Neural crest cell (in vitro differentiated cells): Measurements from ENCODE around the gene GALNT11. TPM values are rescaled to one million over a fixed set of nuclear protein-coding genes. Genes with fewer than 3 reads are reported as not detected.
A peak's percentile ranks its signal among the peaks of the same experiment; 100 is the strongest.
"Not testable (repeated sequence)": the region's sequence is repeated elsewhere in the genome, so short reads cannot be mapped to it uniquely, and the experiment has no call there.

Source experiments
- DNase-seq: peaks from one replicate; pipeline ENCODE4 v3.0.0; 2021; ENCODE audit warnings: low read depth, mixed read lengths, low spot score
- H3K27ac Mint-ChIP-seq: one replicate; pipeline ENCODE4 v1.8.0; 2021; ENCODE audit warnings: mild to moderate bottlenecking, mixed read lengths; ENCODE audit not compliant: unreplicated experiment
- H3K27me3 Mint-ChIP-seq: 2 replicates; pipeline ENCODE4 v1.8.0; 2021; ENCODE audit warnings: low read depth, mild to moderate bottlenecking, mixed read lengths
- H3K36me3 Mint-ChIP-seq: 2 replicates; pipeline ENCODE4 v1.8.0; 2021; ENCODE audit warnings: low read depth, mild to moderate bottlenecking, mixed read lengths
- H3K4me1 Mint-ChIP-seq: 2 replicates; pipeline ENCODE4 v1.8.0; 2021; ENCODE audit warnings: mixed read lengths
- H3K4me3 Mint-ChIP-seq: one replicate; pipeline ENCODE4 v1.8.0; 2021; ENCODE audit warnings: mild to moderate bottlenecking, mixed read lengths
- H3K9me3 Mint-ChIP-seq: 2 replicates; pipeline ENCODE4 v1.8.0; 2021; ENCODE audit warnings: mixed read lengths
- CTCF ChIP-seq: fragments of 200-600 bp; sonication (generic); conservative IDR thresholded peaks from 2 replicates; pipeline ENCODE4 v1.5.0; 2021; ENCODE audit warnings: antibody characterized with exemption, mild to moderate bottlenecking
- total RNA-seq: library from RNA; stranded (reverse); gene quantifications from 2 replicates; pipeline ENCODE4 v1.2.1, GENCODE V29; 2021

Gene GALNT11
- total RNA-seq, 1 donor from 2014 or later = 30.6 TPM

GRCh38 chr7:152016947-152017346 lies 8.5 kb upstream of the GALNT11 start:
- no peak for DNase-seq
- no peak for TF ChIP-seq CTCF
- H3K27me3 Mint-ChIP-seq = no peaks in the 10 kb centered on the region
- no peaks in the 10 kb centered on the region for H3K4me1 Mint-ChIP-seq
- no peaks in the 10 kb centered on the region for H3K9me3 Mint-ChIP-seq
- no peak overlapping the region for H3K4me3 Mint-ChIP-seq
- no peak overlapping the region for H3K27ac Mint-ChIP-seq
- no peaks in the 10 kb centered on the region for H3K36me3 Mint-ChIP-seq

DNA sequence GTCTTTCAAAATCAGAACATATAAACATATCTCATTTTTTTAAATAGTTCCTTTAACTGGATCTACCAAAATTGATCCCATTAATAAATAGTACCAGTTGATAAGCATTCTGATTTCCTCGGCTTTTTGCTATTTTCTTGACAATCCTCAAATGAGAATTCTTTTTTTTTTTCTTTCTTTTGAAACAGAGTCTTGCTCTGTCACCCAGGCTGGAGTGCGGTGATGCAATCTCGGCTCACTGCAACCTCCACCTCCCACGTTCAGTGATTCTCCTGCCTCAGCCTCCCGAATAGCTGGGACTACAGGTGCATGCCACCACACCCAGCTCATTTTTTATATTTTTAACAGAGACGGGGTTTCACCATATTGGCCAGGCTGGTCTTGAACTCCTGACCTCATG lies 7.8 kb upstream of the GALNT11 start:
- H3K4me1 Mint-ChIP-seq, H3K27me3 Mint-ChIP-seq, DNase-seq, H3K4me3 Mint-ChIP-seq, H3K36me3 Mint-ChIP-seq, H3K9me3 Mint-ChIP-seq, H3K27ac Mint-ChIP-seq: not testable (repeated sequence)

DNA sequence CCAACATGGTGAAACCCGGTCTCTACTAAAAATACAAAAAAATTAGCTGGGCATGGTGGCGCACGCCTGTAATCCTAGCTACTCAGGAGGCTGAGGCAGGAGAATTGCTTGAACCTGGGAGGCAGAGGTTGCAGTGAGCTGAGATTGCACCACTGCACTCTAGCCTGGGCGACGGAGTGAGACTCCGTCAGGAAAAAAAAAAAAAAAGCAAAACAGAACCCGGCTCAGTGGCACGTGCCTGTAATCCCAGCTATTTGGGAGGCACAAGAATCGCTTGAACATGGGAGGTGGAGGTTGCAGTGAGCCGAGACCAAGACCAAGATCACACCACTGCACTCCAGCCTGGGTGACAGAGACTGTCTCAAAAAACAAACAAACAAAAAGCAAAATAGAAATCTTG lies 3.7 kb upstream of the GALNT11 start:
- H3K4me1 Mint-ChIP-seq, H3K27ac Mint-ChIP-seq, H3K9me3 Mint-ChIP-seq, H3K4me3 Mint-ChIP-seq, DNase-seq, H3K27me3 Mint-ChIP-seq, H3K36me3 Mint-ChIP-seq: not testable (repeated sequence)

- H3K4me1 Mint-ChIP-seq = peaks cover 18% of the 10 kb centered on the region
- H3K4me3 Mint-ChIP-seq = peak overlapping the region; percentile 89
- peak; percentile 29 for TF ChIP-seq CTCF
- H3K9me3 Mint-ChIP-seq = peaks cover 5% of the 10 kb centered on the region
- no peak for DNase-seq
- peaks cover 27% of the 10 kb centered on the region for H3K36me3 Mint-ChIP-seq
- peak overlapping the region; percentile 35 for H3K27ac Mint-ChIP-seq
- peaks cover 6% of the 10 kb centered on the region for H3K27me3 Mint-ChIP-seq
Measured at GRCh38 chr7:152025937-152026890, 740 bp downstream of the GALNT11 start.

- Mint-ChIP-seq H3K4me3 (peak overlapping the region; percentile 89), H3K36me3 (peaks cover 29% of the 10 kb centered on the region), H3K4me1 (peaks cover 18% of the 10 kb centered on the region)
- not testable (repeated sequence) for H3K9me3 Mint-ChIP-seq, H3K27ac Mint-ChIP-seq, DNase-seq, H3K27me3 Mint-ChIP-seq
Measured at GRCh38 chr7:152027491-152028365, 2.3 kb downstream of the GALNT11 start.

- H3K27me3 Mint-ChIP-seq, H3K27ac Mint-ChIP-seq, H3K9me3 Mint-ChIP-seq: not testable (repeated sequence)
- DNase-seq = peak; percentile 40
- peak; percentile 61 for TF ChIP-seq CTCF
- Mint-ChIP-seq H3K4me3 (peak overlapping the region; percentile 52), H3K4me1 (peaks cover 19% of the 10 kb centered on the region), H3K36me3 (peaks cover 42% of the 10 kb centered on the region)
Measured at GRCh38 chr7:152030059-152030458, 4.6 kb downstream of the GALNT11 start.

DNA sequence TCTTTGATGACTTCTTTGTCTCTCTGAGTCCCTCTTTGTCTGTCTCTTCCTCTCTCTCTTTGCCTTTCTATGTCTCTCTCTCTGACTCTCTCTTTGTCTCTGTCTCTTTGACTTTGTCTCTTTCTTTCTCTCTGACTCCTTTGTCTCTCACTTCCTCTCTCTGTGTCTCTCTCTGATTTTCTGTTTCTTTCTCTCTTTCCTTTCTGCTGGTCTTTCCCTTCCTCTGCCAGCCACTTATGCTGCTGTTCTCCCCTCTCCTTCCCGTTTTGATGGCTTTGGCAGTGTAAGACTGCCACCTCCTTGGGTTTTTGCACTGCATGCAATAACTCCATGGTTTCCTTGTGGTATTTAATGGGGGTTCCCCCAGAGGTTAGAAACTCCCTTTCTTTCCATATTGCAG lies 5.2 kb downstream of the GALNT11 start:
- Mint-ChIP-seq H3K4me3 (peak overlapping the region; percentile 36), H3K36me3 (peaks cover 45% of the 10 kb centered on the region), H3K27ac (peak overlapping the region; percentile 29), H3K4me1 (peaks cover 23% of the 10 kb centered on the region)
- not testable (repeated sequence) for H3K27me3 Mint-ChIP-seq, H3K9me3 Mint-ChIP-seq, DNase-seq
